GM21515 (cell line): ENCODE results near the gene GRIN2A.

Experiments used
- ATAC-seq: cut with Tn5 transposase; IDR thresholded peaks from one replicate; pipeline ENCODE4 v1.9.1; 2021; ENCODE audit not compliant: unreplicated experiment

The GRIN2A gene

GRCh38 chr16:10090816-10091215, 91.4 kb downstream of the GRIN2A start:
- ATAC-seq = no peak

GRCh38 chr16:10088380-10088793, 93.8 kb downstream of the GRIN2A start:
- ATAC-seq = no peak

GRCh38 chr16:10087151-10087550, 95.1 kb downstream of the GRIN2A start:
- no peak for ATAC-seq

- no peak for ATAC-seq
Measured at GRCh38 chr16:10086620-10087019, 95.6 kb downstream of the GRIN2A start.

GRCh38 chr16:10085078-10085798, 97.0 kb downstream of the GRIN2A start:
- no peak for ATAC-seq

- ATAC-seq = no peak
Measured at GRCh38 chr16:10083301-10083700, 98.9 kb downstream of the GRIN2A start.

- ATAC-seq = no peak
Measured at GRCh38 chr16:10081201-10081940, 100.9 kb downstream of the GRIN2A start.

- ATAC-seq = no peak
Measured at GRCh38 chr16:10080051-10080772, 102.0 kb downstream of the GRIN2A start.

- ATAC-seq = no peak
Measured at GRCh38 chr16:10078541-10078949, 103.7 kb downstream of the GRIN2A start.

GRCh38 chr16:10077861-10078260, 104.4 kb downstream of the GRIN2A start:
- ATAC-seq = no peak

GRCh38 chr16:10076037-10076436, 106.2 kb downstream of the GRIN2A start:
- no peak for ATAC-seq

- no peak for ATAC-seq
Measured at GRCh38 chr16:10070591-10070990, 111.6 kb downstream of the GRIN2A start.

- no peak for ATAC-seq
Measured at GRCh38 chr16:10069374-10069773, 112.9 kb downstream of the GRIN2A start.

GRCh38 chr16:10067835-10068234, 114.4 kb downstream of the GRIN2A start:
- no peak for ATAC-seq

- ATAC-seq = no peak
Measured at GRCh38 chr16:10067406-10067805, 114.8 kb downstream of the GRIN2A start.

GRCh38 chr16:10065019-10065418, 117.2 kb downstream of the GRIN2A start:
- no peak for ATAC-seq

GRCh38 chr16:10048850-10049249, 133.4 kb downstream of the GRIN2A start:
- ATAC-seq = no peak

GRCh38 chr16:10045947-10046346, 136.3 kb downstream of the GRIN2A start:
- ATAC-seq = no peak

GRCh38 chr16:10045291-10045775, 136.9 kb downstream of the GRIN2A start:
- no peak for ATAC-seq

- no peak for ATAC-seq
Measured at GRCh38 chr16:10040136-10041080, 141.8 kb downstream of the GRIN2A start.
